Pancreas (tissue), 10 donors: ENCODE results near the gene CHPF. TPM values are rescaled to one million over a fixed set of nuclear protein-coding genes. Genes with fewer than 3 reads are reported as not detected.

Source experiments
- ATAC-seq, 4 donors: fragments of 200-7000 bp; cut with Tn5 transposase; one replicate each; pipeline versions ENCODE4 v1.8.0 to v1.9.1; 2020; ENCODE audit warnings: mild to moderate bottlenecking in 4 of 4, moderate library complexity in 4 of 4
- DNase-seq, 6 donors: peaks; one replicate each; pipeline ENCODE4 v3.0.0-alpha.2; 2020
- FAIRE-seq: peaks from 2 replicates; lab custom pipeline; 2012; peaks lifted over from hg19 to GRCh38; lab: Jason Lieb, UNC
- H3K27ac ChIP-seq, 4 donors: fragments of 200-600 bp; sonication (generic); 1 replicate in 3 of 4; 2 replicates in 1 of 4; pipeline versions ENCODE4 v1.5.0 to v1.8.0; 2020
- H3K27me3 ChIP-seq, 4 donors: fragments of 200-600 bp; one replicate each; pipeline ENCODE4 v1.8.0; 2021
- H3K36me3 ChIP-seq, 3 donors: fragments of 200-600 bp; sonication (generic) in 1 of 3; one replicate each; pipeline versions ENCODE4 v1.5.0 to v1.8.0; 2020 to 2021
- H3K4me1 ChIP-seq, 3 donors: fragments of 200-600 bp; one replicate each; pipeline ENCODE4 v1.8.0; 2021
- H3K4me3 ChIP-seq, 4 donors: fragments of 200-600 bp; sonication (generic) in 2 of 4; one replicate each; pipeline versions ENCODE4 v1.5.0 to v1.8.0; 2020 to 2021
- H3K9me3 ChIP-seq, 4 donors: fragments of 200-600 bp; one replicate each; pipeline ENCODE4 v1.8.0; 2021
- WGBS, 2 donors: extraction: QIAGEN DNeasy Blood & Tissue Kit; methylation state at CpG; one replicate each; pipeline ENCODE4 v1.1.7; 2013; 5-methylcytosine and 5-hydroxymethylcytosine counted together
- intact Hi-C, 3 donors: fragments of 100-400 bp; cut with DNase I; formaldehyde crosslinking; loops; one replicate each; pipeline versions ENCODE4 v1.11.1 to v1.14.2; 2022
- polyA plus RNA-seq, 2 donors: library from polyadenylated mRNA; stranded (reverse); fragments of 200-250 nt; gene quantifications; one replicate each; pipeline ENCODE4 v1.2.3, GENCODE V29; 2013
- total RNA-seq, 6 donors: library from RNA; stranded (reverse); fragmentation: NEBNext Ultra II Directional in 4 of 6; extraction: Animal tissue kit (Norgen Biotek cat#: 25700) in 4 of 6; gene quantifications; one replicate each; pipeline versions ENCODE4 v1.2.1 to v1.2.4, GENCODE V29; 2021 to 2023
- TF ChIP-seq, protein P1 (sequence below), 4 donors: fragments of 200-600 bp; sonication (generic) in 3 of 4; IDR thresholded peaks; one replicate each; pipeline versions ENCODE4 v1.5.0 to v1.8.0; 2021; ENCODE audit warnings: antibody characterized with exemption in 4 of 4
- donor health status: healthy with polysubstance abuse.
- donor health status: DM: no; HTN: no; CAD: no; lungs with moderate emphysema.
- donor health status: DM: no; HTN: no; CAD: no.
- donor health status: control.
- donor health status: control.
- donor health status: Bipolar disorder and iron deficiency.
- donor health status: DM: yes; HTN: yes; CAD: no.
- donor health status: DM: no; HTN: no; CAD: no.
- donor health status: DM: no; HTN: no; CAD: no.
- donor health status: DM: yes; HTN: yes; CAD: no.

CHPF gene, protein sequence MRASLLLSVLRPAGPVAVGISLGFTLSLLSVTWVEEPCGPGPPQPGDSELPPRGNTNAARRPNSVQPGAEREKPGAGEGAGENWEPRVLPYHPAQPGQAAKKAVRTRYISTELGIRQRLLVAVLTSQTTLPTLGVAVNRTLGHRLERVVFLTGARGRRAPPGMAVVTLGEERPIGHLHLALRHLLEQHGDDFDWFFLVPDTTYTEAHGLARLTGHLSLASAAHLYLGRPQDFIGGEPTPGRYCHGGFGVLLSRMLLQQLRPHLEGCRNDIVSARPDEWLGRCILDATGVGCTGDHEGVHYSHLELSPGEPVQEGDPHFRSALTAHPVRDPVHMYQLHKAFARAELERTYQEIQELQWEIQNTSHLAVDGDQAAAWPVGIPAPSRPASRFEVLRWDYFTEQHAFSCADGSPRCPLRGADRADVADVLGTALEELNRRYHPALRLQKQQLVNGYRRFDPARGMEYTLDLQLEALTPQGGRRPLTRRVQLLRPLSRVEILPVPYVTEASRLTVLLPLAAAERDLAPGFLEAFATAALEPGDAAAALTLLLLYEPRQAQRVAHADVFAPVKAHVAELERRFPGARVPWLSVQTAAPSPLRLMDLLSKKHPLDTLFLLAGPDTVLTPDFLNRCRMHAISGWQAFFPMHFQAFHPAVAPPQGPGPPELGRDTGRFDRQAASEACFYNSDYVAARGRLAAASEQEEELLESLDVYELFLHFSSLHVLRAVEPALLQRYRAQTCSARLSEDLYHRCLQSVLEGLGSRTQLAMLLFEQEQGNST
- total RNA-seq, result 100 to 1,000 TPM in 1 of 6 donors, 10 to 100 TPM in 5; 55.1 to 105 (median 68.5) TPM
- 10 to 100 TPM; 63.4 to 83.3 TPM for polyA plus RNA-seq

GRCh38 chr2:219543596-219544358 lies at the start of gene CHPF, which contains the start of gene TMEM198:
CHPF (minus strand) TSS chr2:219543809; CDS start chr2:219543538, 271 bp downstream.
TMEM198 (plus strand) TSS chr2:219544028; CDS start chr2:219544728, 700 bp downstream.
- Histone ChIP-seq H3K4me3 (peak within 1 kb of the TSS; percentile 75 to 92 (median 84)), H3K4me1 (peaks cover 0 to 9% (median 5%) of the 10 kb centered on the region in 3 donors), H3K36me3 (peaks cover 2 to 24% (median 15%) of the 10 kb centered on the region in 3 donors), H3K27ac (peak within 1 kb of the TSS; percentile 93 to 98 (median 96)), H3K9me3 (no peaks in the 10 kb centered on the region), H3K27me3 (no peaks in the 10 kb centered on the region)
- DNase-seq, result peak; percentile 96 to 100 (median 99)
- intact Hi-C loops, result loop anchor here in 1 of 3 donors (5.0 kb wide), 1 partner anchor 99 kb away; no protein-coding TSS in a partner anchor
- no peak for FAIRE-seq
- peak; percentile 88 to 93 (median 90) for ATAC-seq
- TF ChIP-seq, protein P1, sequence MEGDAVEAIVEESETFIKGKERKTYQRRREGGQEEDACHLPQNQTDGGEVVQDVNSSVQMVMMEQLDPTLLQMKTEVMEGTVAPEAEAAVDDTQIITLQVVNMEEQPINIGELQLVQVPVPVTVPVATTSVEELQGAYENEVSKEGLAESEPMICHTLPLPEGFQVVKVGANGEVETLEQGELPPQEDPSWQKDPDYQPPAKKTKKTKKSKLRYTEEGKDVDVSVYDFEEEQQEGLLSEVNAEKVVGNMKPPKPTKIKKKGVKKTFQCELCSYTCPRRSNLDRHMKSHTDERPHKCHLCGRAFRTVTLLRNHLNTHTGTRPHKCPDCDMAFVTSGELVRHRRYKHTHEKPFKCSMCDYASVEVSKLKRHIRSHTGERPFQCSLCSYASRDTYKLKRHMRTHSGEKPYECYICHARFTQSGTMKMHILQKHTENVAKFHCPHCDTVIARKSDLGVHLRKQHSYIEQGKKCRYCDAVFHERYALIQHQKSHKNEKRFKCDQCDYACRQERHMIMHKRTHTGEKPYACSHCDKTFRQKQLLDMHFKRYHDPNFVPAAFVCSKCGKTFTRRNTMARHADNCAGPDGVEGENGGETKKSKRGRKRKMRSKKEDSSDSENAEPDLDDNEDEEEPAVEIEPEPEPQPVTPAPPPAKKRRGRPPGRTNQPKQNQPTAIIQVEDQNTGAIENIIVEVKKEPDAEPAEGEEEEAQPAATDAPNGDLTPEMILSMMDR (IDR thresholded peaks at IDR 0.05), result no peak
- 0% methylated on average over 33 to 75 of the region's 75 CpGs for whole genome bisulfite sequencing, 2 donors

- TF ChIP-seq, protein P1 (IDR thresholded peaks at IDR 0.05), result no peak
Measured at GRCh38 chr2:219593154-219593553, 49.5 kb upstream of the CHPF start.

DNA sequence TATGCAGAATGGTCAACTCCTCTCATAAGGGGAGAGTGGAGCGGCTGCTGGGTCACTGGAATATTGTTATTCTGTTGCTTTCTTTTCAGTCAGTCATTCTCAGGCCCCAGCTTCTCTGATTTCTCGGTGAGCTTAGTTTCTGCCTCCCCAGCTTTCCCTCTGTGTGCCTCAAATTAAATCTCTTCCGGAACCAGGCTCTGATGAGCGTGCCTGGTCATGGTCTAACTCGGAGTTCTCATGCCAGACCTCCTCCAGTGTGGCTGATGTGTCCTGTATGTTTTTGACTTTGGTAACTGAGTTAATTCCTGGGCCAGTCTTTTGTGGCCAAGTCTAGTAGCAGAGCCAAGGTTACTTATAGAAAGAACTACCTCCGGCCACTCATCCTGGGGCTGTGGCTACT lies 49.1 kb upstream of the CHPF start:
- 76 to 91% methylated on average over 6 of the region's 6 CpGs for WGBS, 2 donors
- no peak for DNase-seq
- intact Hi-C loops, result no loop called here
- no peak overlapping the region for H3K27ac ChIP-seq
- H3K4me3 ChIP-seq, result no peak overlapping the region
- FAIRE-seq, result no peak
- H3K4me1 ChIP-seq, result peaks cover 0 to 8% (median 3%) of the 10 kb centered on the region in 3 donors
- H3K27me3 ChIP-seq, result no peaks in the 10 kb centered on the region
- TF ChIP-seq, protein P1 (IDR thresholded peaks at IDR 0.05), result no peak
- H3K9me3 ChIP-seq, result no peaks in the 10 kb centered on the region
- H3K36me3 ChIP-seq, result no peaks in the 10 kb centered on the region
- no peak for ATAC-seq

More at GRCh38 chr2:219593154-219593553, 49.5 kb upstream of the CHPF start:
- peaks cover 0 to 8% (median 3%) of the 10 kb centered on the region in 3 donors for H3K4me1 ChIP-seq
- H3K9me3 ChIP-seq, result no peaks in the 10 kb centered on the region
- no peak overlapping the region for H3K4me3 ChIP-seq
- ATAC-seq (no peak), FAIRE-seq (no peak), DNase-seq (no peak)
- intact Hi-C loops, result no loop called here
- no peaks in the 10 kb centered on the region for H3K36me3 ChIP-seq
- H3K27me3 ChIP-seq, result no peaks in the 10 kb centered on the region
- H3K27ac ChIP-seq, result no peak overlapping the region
- 78 to 79% methylated on average over 2 of the region's 2 CpGs for WGBS, 2 donors

GRCh38 chr2:219591091-219591490 lies 47.5 kb upstream of the CHPF start:
- FAIRE-seq (no peak), DNase-seq (no peak), ATAC-seq (no peak)
- no peak overlapping the region for H3K4me3 ChIP-seq
- H3K27ac ChIP-seq, result no peak overlapping the region
- intact Hi-C loops, result no loop called here
- H3K27me3 ChIP-seq, result no peaks in the 10 kb centered on the region
- TF ChIP-seq, protein P1 (IDR thresholded peaks at IDR 0.05), result no peak
- no peaks in the 10 kb centered on the region for H3K4me1 ChIP-seq
- WGBS, 2 donors, result 64 to 65% methylated on average over 4 of the region's 4 CpGs
- no peaks in the 10 kb centered on the region for H3K36me3 ChIP-seq
- no peaks in the 10 kb centered on the region for H3K9me3 ChIP-seq
